T-cell (primary cell): ENCODE measurements around the gene SLU7. TPM values are rescaled to one million over a fixed set of nuclear protein-coding genes. Genes with fewer than 3 reads are reported as not detected.

Source experiments
- ATAC-seq, 4 experiments: fragments of 200-7000 bp in 3 of 4; fragments of 150-1000 bp in 1 of 4; cut with Tn5 transposase; replicated peaks in 1 of 4; 1 replicate in 3 of 4; 2 replicates in 1 of 4; pipeline ENCODE4 v1.10.0; 2021; ENCODE audit warnings: moderate library complexity in 3 of 4, mild to moderate bottlenecking in 2 of 4, moderate number of reproducible peaks in 1 of 4
- CTCF ChIA-PET, 2 donors: fragments of 300-600 bp; sonication (Branson Sonifier 250); formaldehyde crosslinking; loops; one replicate each; lab custom pipeline; 2022; ENCODE audit warnings: antibody characterized with exemption in 2 of 2; lab: Charles Lee
- POLR2A ChIA-PET, 2 donors: fragments of 300-600 bp; sonication (Branson Sonifier 250); formaldehyde crosslinking; loops; one replicate each; lab custom pipeline; 2022; ENCODE audit warnings: antibody characterized with exemption in 2 of 2; lab: Charles Lee
- DNase-seq, 35 experiments: peaks; one replicate each; pipeline versions ENCODE4 v3.0.0 to v3.0.0-alpha.2; 2013 to 2023
- H3K27ac ChIP-seq: one replicate; pipeline ENCODE4 v1.5.1; 2013; ENCODE audit warnings: low read length
- H3K27me3 ChIP-seq, 2 experiments: replicated peaks in 1 of 2; 1 replicate in 1 of 2; 2 replicates in 1 of 2; pipeline versions ENCODE4 v1.6.1 to v1.7.0; 2013; ENCODE audit warnings: low read length in 1 of 2, mixed read lengths in 1 of 2; ENCODE audit not compliant: control insufficient read depth in 2 of 2, insufficient read depth in 2 of 2; ENCODE audit errors: extremely low read depth in 1 of 2
- H3K36me3 ChIP-seq, 2 donors: 1 replicate in 1 of 2; 2 replicates in 1 of 2; pipeline versions ENCODE4 v1.6.1 to v1.7.0; 2013; ENCODE audit warnings: low read length in 1 of 2; ENCODE audit not compliant: control insufficient read depth in 2 of 2, insufficient read depth in 1 of 2; ENCODE audit errors: extremely low read depth in 1 of 2
- H3K4me1 ChIP-seq, 2 experiments: 1 replicate in 1 of 2; 2 replicates in 1 of 2; pipeline versions ENCODE4 v1.6.1 to v1.7.0; 2013; ENCODE audit warnings: low read length in 2 of 2, mixed read lengths in 1 of 2; ENCODE audit not compliant: insufficient read depth in 2 of 2, control insufficient read depth in 1 of 2; ENCODE audit errors: extremely low read depth in 1 of 2
- H3K4me3 ChIP-seq, 2 donors: 1 replicate in 1 of 2; 2 replicates in 1 of 2; pipeline versions ENCODE4 v1.5.1 to v1.7.0; 2013; ENCODE audit warnings: mild to moderate bottlenecking in 2 of 2, low read length in 1 of 2, moderate library complexity in 1 of 2; ENCODE audit not compliant: control insufficient read depth in 1 of 2; ENCODE audit errors: extremely low read depth in 1 of 2
- H3K9me3 ChIP-seq: 2 replicates; pipeline ENCODE4 v1.7.0; 2013
- H3K27ac Mint-ChIP-seq, 2 donors: one replicate each; pipeline ENCODE4 v1.8.0; 2020 to 2021; ENCODE audit warnings: mild to moderate bottlenecking in 2 of 2, mixed read lengths in 2 of 2
- H3K27me3 Mint-ChIP-seq, 2 donors: one replicate each; pipeline ENCODE4 v1.8.0; 2021 to 2022; ENCODE audit warnings: mixed read lengths in 2 of 2
- H3K36me3 Mint-ChIP-seq: one replicate; pipeline ENCODE4 v1.8.0; 2021; ENCODE audit warnings: mixed read lengths
- H3K4me1 Mint-ChIP-seq, 3 donors: one replicate each; pipeline ENCODE4 v1.8.0; 2020 to 2022; ENCODE audit warnings: mixed read lengths in 3 of 3, mild to moderate bottlenecking in 1 of 3
- H3K4me3 Mint-ChIP-seq, 3 donors: one replicate each; pipeline ENCODE4 v1.8.0; 2020 to 2022; ENCODE audit warnings: mild to moderate bottlenecking in 3 of 3, mixed read lengths in 3 of 3, moderate library complexity in 3 of 3
- H3K9me3 Mint-ChIP-seq, 3 donors: one replicate each; pipeline ENCODE4 v1.8.0; 2020 to 2022; ENCODE audit warnings: mixed read lengths in 3 of 3
- WGBS: methylation state at CpG from one replicate; pipeline ENCODE4 v1.1.5; 2013; ENCODE audit warnings: missing lambda C conversion rate; ENCODE audit not compliant: insufficient coverage; 5-methylcytosine and 5-hydroxymethylcytosine counted together
- total RNA-seq, 35 experiments: library from RNA in 6 of 35; stranded (reverse) in 6 of 35; fragments of 120-200 nt in 1 of 35; gene quantifications; one replicate each; pipeline versions ENCODE4 v1.2.1 to v1.2.4 and lab custom pipeline; 2013 to 2026

The SLU7 gene
- total RNA-seq, 5 donors from 2014 or later (not counting 1 experiment from before 2014, with no cell fraction given), result 64.9 to 76.8 (median 75.2) TPM

- no peak for DNase-seq
- no peaks in the 10 kb centered on the region for H3K9me3 ChIP-seq
- peaks cover 0 to 30% of the 10 kb centered on the region in 2 experiments for H3K27me3 ChIP-seq
- ATAC-seq, result no peak
- peaks cover 0 to 9% of the 10 kb centered on the region in 2 experiments for H3K4me1 ChIP-seq
- H3K27ac ChIP-seq, result no peak overlapping the region
- no peaks in the 10 kb centered on the region for H3K9me3 Mint-ChIP-seq
- peaks cover 10 to 18% (median 18%) of the 10 kb centered on the region in 3 donors for H3K4me1 Mint-ChIP-seq
- POLR2A ChIA-PET, result no interaction called here
- H3K27me3 Mint-ChIP-seq, result peaks cover 64 to 75% of the 10 kb centered on the region in 2 donors
- no peaks in the 10 kb centered on the region for H3K36me3 Mint-ChIP-seq
- no peak overlapping the region for H3K27ac Mint-ChIP-seq
- H3K36me3 ChIP-seq, result no peaks in the 10 kb centered on the region
- peak overlapping the region in 2 of 3 donors; percentile 61 to 64 for H3K4me3 Mint-ChIP-seq
- CTCF ChIA-PET, result interaction anchor here in 1 of 2 donors (0.7 kb wide), 1 partner anchor 406 kb away, joined by 3 read pairs; no protein-coding TSS in a partner anchor
- no peak overlapping the region for H3K4me3 ChIP-seq
These were observed 47.6 kb downstream of the SLU7 start for GRCh38 chr5:160371294-160371693.

- Mint-ChIP-seq H3K27ac (no peak overlapping the region), H3K9me3 (no peaks in the 10 kb centered on the region), H3K27me3 (peaks cover 66 to 79% of the 10 kb centered on the region in 2 donors), H3K4me1 (peaks cover 10 to 18% (median 18%) of the 10 kb centered on the region in 3 donors), H3K4me3 (peak overlapping the region; percentile 52 to 64 (median 61)), H3K36me3 (no peaks in the 10 kb centered on the region)
- ChIA-PET CTCF (interaction anchor here in 1 of 2 donors (1.3 kb wide), 1 partner anchor 24 kb away, joined by 4 read pairs; no protein-coding TSS in a partner anchor), POLR2A (no interaction called here)
- H3K27ac ChIP-seq, result no peak overlapping the region
- DNase-seq, result no peak
- H3K36me3 ChIP-seq, result no peaks in the 10 kb centered on the region
- H3K9me3 ChIP-seq, result no peaks in the 10 kb centered on the region
- ATAC-seq, result no peak
- H3K27me3 ChIP-seq, result peaks cover 0 to 31% of the 10 kb centered on the region in 2 experiments
- H3K4me1 ChIP-seq, result peaks cover 0 to 9% of the 10 kb centered on the region in 2 experiments
- WGBS, result 67% methylated on average over 12 of the region's 12 CpGs
- H3K4me3 ChIP-seq, result peak overlapping the region in 1 of 2 donors; percentile 60
These were observed 48.2 kb downstream of the SLU7 start for GRCh38 chr5:160370713-160371034.

- H3K9me3 ChIP-seq, result no peaks in the 10 kb centered on the region
- no peak within 1 kb of the TSS for H3K27ac ChIP-seq
- ChIA-PET CTCF (interaction anchor here (0.6 to 1.3 kb wide), 2 partner anchors 23 to 854 kb away, joined by 3 to 4 read pairs; no protein-coding TSS in a partner anchor), POLR2A (no interaction called here)
- 5% methylated on average over 37 of the region's 45 CpGs for WGBS
- Mint-ChIP-seq H3K4me1 (peaks cover 10 to 18% (median 18%) of the 10 kb centered on the region in 3 donors), H3K4me3 (peak within 1 kb of the TSS; percentile 60 to 64 (median 61)), H3K27ac (no peak within 1 kb of the TSS), H3K36me3 (no peaks in the 10 kb centered on the region), H3K27me3 (peaks cover 63 to 78% of the 10 kb centered on the region in 2 donors), H3K9me3 (no peaks in the 10 kb centered on the region)
- peaks cover 0 to 31% of the 10 kb centered on the region in 2 experiments for H3K27me3 ChIP-seq
- DNase-seq (peak in 2 of 35 experiments; percentile 4 to 9), ATAC-seq (peak in 2 of 4 experiments; percentile 43 to 46)
- H3K36me3 ChIP-seq, result no peaks in the 10 kb centered on the region
- peak within 1 kb of the TSS in 1 of 2 donors; percentile 60 for H3K4me3 ChIP-seq
- H3K4me1 ChIP-seq, result peaks cover 0 to 9% of the 10 kb centered on the region in 2 experiments
These were observed 48.7 kb downstream of the SLU7 start, which contains the start of gene C1QTNF2 for GRCh38 chr5:160369990-160370712. Gene C1QTNF2, minus strand, starts transcription at chr5:160370626. Its CDS starts 15,615 bp downstream, at chr5:160355011.

- H3K36me3 Mint-ChIP-seq, result no peaks in the 10 kb centered on the region
- H3K9me3 Mint-ChIP-seq, result no peaks in the 10 kb centered on the region
- peaks cover 0 to 36% of the 10 kb centered on the region in 2 experiments for H3K27me3 ChIP-seq
- DNase-seq (no peak), ATAC-seq (no peak)
- no peaks in the 10 kb centered on the region for H3K36me3 ChIP-seq
- H3K9me3 ChIP-seq, result no peaks in the 10 kb centered on the region
- H3K27me3 Mint-ChIP-seq, result peaks cover 60 to 64% of the 10 kb centered on the region in 2 donors
- no peak overlapping the region for H3K27ac ChIP-seq
- no CpG with 5 or more reads among the region's 3 CpGs for WGBS
- CTCF ChIA-PET, result no interaction called here
- peaks cover 0 to 9% of the 10 kb centered on the region in 2 experiments for H3K4me1 ChIP-seq
- no peak overlapping the region for H3K27ac Mint-ChIP-seq
- H3K4me1 Mint-ChIP-seq, result peaks cover 10 to 18% (median 18%) of the 10 kb centered on the region in 3 donors
- no peak overlapping the region for H3K4me3 Mint-ChIP-seq
- POLR2A ChIA-PET, result no interaction called here
- no peak overlapping the region for H3K4me3 ChIP-seq
These were observed 51.0 kb downstream of the SLU7 start for GRCh38 chr5:160367885-160368284.

DNA sequence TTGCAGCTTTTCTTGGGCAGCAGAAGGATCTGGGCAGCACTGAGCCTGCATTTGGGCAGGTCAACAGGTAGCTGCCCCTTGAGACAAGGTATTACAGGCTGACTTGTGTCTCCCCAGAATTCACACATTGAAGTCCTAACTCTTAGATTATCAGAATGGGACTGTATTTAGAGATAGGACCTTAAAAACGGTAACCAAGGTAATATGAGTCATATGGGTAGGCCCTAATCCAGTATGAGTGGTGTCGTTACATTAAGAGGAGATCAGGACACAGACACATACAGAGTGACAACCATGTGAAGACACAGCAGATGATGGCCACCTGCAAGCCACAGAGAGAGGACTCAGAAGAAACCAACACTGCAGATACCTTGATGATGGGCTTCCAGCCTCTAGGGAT, 51.6 kb downstream of the SLU7 start:
- Histone ChIP-seq H3K27me3 (peaks cover 0 to 36% of the 10 kb centered on the region in 2 experiments), H3K36me3 (no peaks in the 10 kb centered on the region), H3K4me3 (no peak overlapping the region), H3K4me1 (peaks cover 0 to 9% of the 10 kb centered on the region in 2 experiments), H3K9me3 (no peaks in the 10 kb centered on the region), H3K27ac (no peak overlapping the region)
- ATAC-seq (no peak), DNase-seq (no peak)
- no peaks in the 10 kb centered on the region for H3K36me3 Mint-ChIP-seq
- no peak overlapping the region for H3K27ac Mint-ChIP-seq
- peaks cover 55 to 59% of the 10 kb centered on the region in 2 donors for H3K27me3 Mint-ChIP-seq
- 80% methylated on average over 1 of the region's 2 CpGs for WGBS
- H3K9me3 Mint-ChIP-seq, result no peaks in the 10 kb centered on the region
- POLR2A ChIA-PET, result no interaction called here
- CTCF ChIA-PET, result no interaction called here
- peaks cover 10 to 18% (median 18%) of the 10 kb centered on the region in 3 donors for H3K4me1 Mint-ChIP-seq
- H3K4me3 Mint-ChIP-seq, result no peak overlapping the region

GRCh38 chr5:160366230-160366629, 52.7 kb downstream of the SLU7 start:
- no peaks in the 10 kb centered on the region for H3K9me3 Mint-ChIP-seq
- POLR2A ChIA-PET, result no interaction called here
- no peaks in the 10 kb centered on the region for H3K36me3 ChIP-seq
- no peak overlapping the region for H3K4me3 Mint-ChIP-seq
- H3K27me3 Mint-ChIP-seq, result peaks cover 48 to 54% of the 10 kb centered on the region in 2 donors
- H3K4me3 ChIP-seq, result no peak overlapping the region
- H3K4me1 Mint-ChIP-seq, result peaks cover 10 to 18% (median 18%) of the 10 kb centered on the region in 3 donors
- H3K36me3 Mint-ChIP-seq, result no peaks in the 10 kb centered on the region
- H3K27ac Mint-ChIP-seq, result no peak overlapping the region
- WGBS, result 90% methylated on average over 2 of the region's 2 CpGs
- H3K27ac ChIP-seq, result no peak overlapping the region
- CTCF ChIA-PET, result no interaction called here
- H3K4me1 ChIP-seq, result peaks cover 0 to 9% of the 10 kb centered on the region in 2 experiments
- ATAC-seq, result no peak
- no peak for DNase-seq
- H3K9me3 ChIP-seq, result no peaks in the 10 kb centered on the region
- H3K27me3 ChIP-seq, result peaks cover 0 to 35% of the 10 kb centered on the region in 2 experiments
